ENCODE measurements around the gene MYG1. TPM values are rescaled to one million over a fixed set of nuclear protein-coding genes. Genes with fewer than 3 reads are reported as not detected.

MYG1 gene
- total and polyA plus RNA-seq, 2 donors (not counting 3 experiments of a cell fraction or from before 2014, with no cell fraction given): 65.5 to 65.8 TPM

- peaks cover 22% of the 10 kb centered on the region for H3K4me1 ChIP-seq (ENCODE audit: control insufficient read depth, extremely low read depth, insufficient read depth, low read length)
- no peaks in the 10 kb centered on the region for H4K20me1 ChIP-seq (replicated peaks; ENCODE audit: control insufficient read depth, extremely low read depth, insufficient read depth, low read length)
- H2AFZ ChIP-seq (ENCODE audit: low read depth, low read length): no peak overlapping the region
- no peak overlapping the region for H3K4me3 ChIP-seq (replicated peaks in 1 of 3; ENCODE audit: insufficient read depth in 1 of 3, low read depth in 1 of 3, low read length in 3 of 3)
- no peaks in the 10 kb centered on the region for H3K27me3 ChIP-seq (ENCODE audit: control insufficient read depth in 2 of 2, insufficient read depth in 2 of 2, low read length in 2 of 2)
- no peak overlapping the region for H3K4me2 ChIP-seq (ENCODE audit: insufficient read depth, low read length)
- peaks cover 2 to 6% of the 10 kb centered on the region in 2 experiments for H3K36me3 ChIP-seq (ENCODE audit: control insufficient read depth in 2 of 2, extremely low read depth in 1 of 2, insufficient read depth in 2 of 2, low read length in 2 of 2)
- BruUV-seq (replicated peaks): no TSS peak
- H3K79me2 ChIP-seq (ENCODE audit: control insufficient read depth, insufficient read depth, low read length): peaks cover 16% of the 10 kb centered on the region
- FAIRE-seq (no peak), DNase-seq (ENCODE audit: low read depth, low spot score) (no peak)
- no peak overlapping the region for H3K9ac ChIP-seq (replicated peaks; ENCODE audit: extremely low read depth, insufficient read depth, low read length)
- TF ChIP-seq EZH2 (IDR thresholded peaks at IDR 0.05; ENCODE audit: borderline replicate concordance, low read depth, low read length, severe bottlenecking) (no peak), GATA2 (IDR thresholded peaks at IDR 0.05; ENCODE audit: insufficient read depth, insufficient read length, low read depth, low read length) (no peak), JUN (IDR thresholded peaks at IDR 0.05; ENCODE audit: borderline replicate concordance, insufficient read depth, insufficient read length, low read depth) (no peak), POLR2AphosphoS5 (IDR thresholded peaks at IDR 0.05; ENCODE audit: insufficient read depth, low read depth, low read length) (no peak), MAX (IDR thresholded peaks at IDR 0.05; ENCODE audit: insufficient read depth, insufficient read length) (no peak)
- dilution Hi-C loops (cut with MboI; ENCODE audit: extremely low pct_ligation_motif_present, low sequenced_read_pairs): no loop called here
- no peaks in the 10 kb centered on the region for H3K9me1 ChIP-seq (replicated peaks; ENCODE audit: control insufficient read depth, extremely low read depth, insufficient read depth, low read length)
- POLR2A ChIA-PET: no interaction called here
- no peaks in the 10 kb centered on the region for H3K9me3 ChIP-seq (replicated peaks; ENCODE audit: control insufficient read depth, insufficient read depth, low read length)
- intact Hi-C loops (cut with micrococcal nuclease): no loop called here
- H3K27ac ChIP-seq (ENCODE audit: insufficient read depth, low read depth, low read length): no peak overlapping the region
- CTCF ChIA-PET: interaction anchor here (1.9 to 3.9 kb wide), 2 partner anchors 13 to 41 kb away, joined by 4 to 54 read pairs; partner anchors contain the start of gene ESPL1
These were observed 44.5 kb upstream of the MYG1 start for GRCh38 chr12:53254816-53255545.

- Histone ChIP-seq H3K9me3 (replicated peaks; ENCODE audit: control insufficient read depth, insufficient read depth, low read length) (no peaks in the 10 kb centered on the region), H3K9ac (replicated peaks; ENCODE audit: extremely low read depth, insufficient read depth, low read length) (no peak overlapping the region), H3K27ac (ENCODE audit: insufficient read depth, low read depth, low read length) (no peak overlapping the region), H3K9me1 (replicated peaks; ENCODE audit: control insufficient read depth, extremely low read depth, insufficient read depth, low read length) (no peaks in the 10 kb centered on the region), H3K4me2 (ENCODE audit: insufficient read depth, low read length) (no peak overlapping the region), H3K36me3 (ENCODE audit: control insufficient read depth in 2 of 2, extremely low read depth in 1 of 2, insufficient read depth in 2 of 2, low read length in 2 of 2) (peaks cover 2 to 6% of the 10 kb centered on the region in 2 experiments), H3K79me2 (ENCODE audit: control insufficient read depth, insufficient read depth, low read length) (peaks cover 16% of the 10 kb centered on the region), H3K4me3 (replicated peaks in 1 of 3; ENCODE audit: insufficient read depth in 1 of 3, low read depth in 1 of 3, low read length in 3 of 3) (no peak overlapping the region), H3K4me1 (ENCODE audit: control insufficient read depth, extremely low read depth, insufficient read depth, low read length) (peaks cover 22% of the 10 kb centered on the region), H2AFZ (ENCODE audit: low read depth, low read length) (no peak overlapping the region), H4K20me1 (replicated peaks; ENCODE audit: control insufficient read depth, extremely low read depth, insufficient read depth, low read length) (no peaks in the 10 kb centered on the region), H3K27me3 (ENCODE audit: control insufficient read depth in 2 of 2, insufficient read depth in 2 of 2, low read length in 2 of 2) (no peaks in the 10 kb centered on the region)
- ChIA-PET POLR2A (no interaction called here), CTCF (interaction anchor here (1.0 kb wide), 2 partner anchors 32 to 43 kb away, joined by 5 read pairs; no protein-coding TSS in a partner anchor)
- BruUV-seq (replicated peaks): no TSS peak
- dilution Hi-C loops (cut with MboI; ENCODE audit: extremely low pct_ligation_motif_present, low sequenced_read_pairs) (no loop called here), intact Hi-C loops (cut with micrococcal nuclease) (no loop called here)
- DNase-seq (ENCODE audit: low read depth, low spot score) (no peak), FAIRE-seq (no peak)
- TF ChIP-seq EZH2 (IDR thresholded peaks at IDR 0.05; ENCODE audit: borderline replicate concordance, low read depth, low read length, severe bottlenecking) (no peak), GATA2 (IDR thresholded peaks at IDR 0.05; ENCODE audit: insufficient read depth, insufficient read length, low read depth, low read length) (no peak), CTCF (IDR thresholded peaks at IDR 0.05; ENCODE audit: extremely low read depth in 1 of 2, insufficient read depth in 1 of 2, low read depth in 1 of 2, low read length in 2 of 2) (no peak), POLR2A (IDR thresholded peaks at IDR 0.05; ENCODE audit: low read depth, low read length) (no peak), MYC (IDR thresholded peaks at IDR 0.05; ENCODE audit: low read depth, low read length) (no peak), MAX (IDR thresholded peaks at IDR 0.05; ENCODE audit: insufficient read depth, insufficient read length) (no peak), JUN (IDR thresholded peaks at IDR 0.05; ENCODE audit: borderline replicate concordance, insufficient read depth, insufficient read length, low read depth) (no peak), FOS (IDR thresholded peaks at IDR 0.05; ENCODE audit: borderline replicate concordance, insufficient read depth, low read length) (no peak), POLR2AphosphoS5 (IDR thresholded peaks at IDR 0.05; ENCODE audit: insufficient read depth, low read depth, low read length) (no peak)
These were observed 43.5 kb upstream of the MYG1 start for GRCh38 chr12:53255996-53256395.

Measured in endothelial cell of umbilical vein (primary cell).